Inflammatory macrophage (primary cell): ENCODE data around the gene LCA5L.
"Not testable (repeated sequence)": the region's sequence is repeated elsewhere in the genome, so short reads cannot be mapped to it uniquely, and the experiment has no call there.

Experiments
- DNase-seq, 2 donors: peaks; one replicate each; pipeline ENCODE4 v3.0.0-alpha.2; 2020 to 2022

Gene LCA5L

DNA sequence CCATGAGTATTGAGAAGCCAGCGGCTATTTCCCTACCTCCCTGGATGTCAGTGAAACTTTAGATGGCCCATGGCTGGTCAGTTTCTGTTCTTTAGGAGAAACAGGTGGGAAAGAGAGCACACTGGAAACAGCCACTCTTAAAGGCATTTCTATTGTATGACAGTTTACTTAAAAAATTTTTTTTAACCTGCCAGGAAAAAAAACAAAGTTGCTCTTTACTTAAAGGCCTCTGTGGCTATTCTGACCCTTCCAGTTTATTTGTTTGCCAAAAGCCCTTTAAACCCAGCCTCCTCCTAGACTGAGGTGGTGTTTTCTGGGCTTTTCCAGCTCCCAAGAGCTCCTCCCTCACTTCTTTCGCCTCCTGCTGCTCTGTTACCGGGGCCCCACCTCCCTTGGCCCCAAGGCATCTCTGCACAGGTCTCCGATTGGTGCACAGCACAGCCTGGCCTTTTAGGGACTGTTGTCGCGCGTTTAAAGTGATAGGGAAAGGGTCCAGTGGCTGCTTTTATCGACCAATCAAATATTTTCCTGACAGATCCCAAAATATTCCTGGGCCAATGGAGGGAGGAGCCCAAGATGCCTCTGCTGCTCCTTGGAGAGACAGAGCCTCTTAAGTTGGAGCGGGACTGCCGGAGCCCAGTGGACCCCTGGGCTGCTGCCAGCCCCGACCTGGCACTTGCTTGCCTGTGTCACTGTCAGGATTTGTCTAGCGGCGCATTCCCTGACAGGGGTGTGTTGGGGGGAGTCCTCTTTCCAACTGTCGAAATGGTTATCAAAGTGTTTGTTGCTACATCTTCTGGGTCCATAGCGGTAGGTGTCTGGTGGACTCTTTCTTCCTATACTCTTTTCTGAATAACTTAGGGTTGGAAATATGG, 6.0 kb upstream of the LCA5L start, which contains the start of gene SH3BGR:
Gene SH3BGR, plus strand, starts transcription at position 639 of the 875 bp plus-strand sequence. Its CDS starts 127 bp downstream, at position 766.
- DNase-seq = no peak

DNA sequence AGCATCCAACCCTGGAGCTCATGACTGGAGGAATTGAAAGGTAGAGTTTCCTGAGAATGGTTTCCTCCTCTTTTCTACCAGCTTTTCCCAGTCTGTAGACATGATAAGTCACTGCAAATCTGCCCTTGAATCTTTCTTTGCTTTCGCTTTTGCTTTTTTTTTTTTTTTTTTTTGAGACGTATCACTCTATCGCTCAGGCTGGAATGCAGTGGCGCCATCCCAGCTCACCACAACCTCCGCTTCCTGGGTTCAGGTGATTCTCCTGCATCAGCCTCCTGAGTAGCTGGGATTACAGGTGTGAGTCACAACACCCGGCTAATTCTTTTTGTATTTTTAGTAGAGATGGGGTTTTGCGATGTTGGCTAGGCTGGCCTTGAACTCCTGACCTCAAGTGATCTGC, 1.7 kb upstream of the LCA5L start:
- DNase-seq = no peak

DNA sequence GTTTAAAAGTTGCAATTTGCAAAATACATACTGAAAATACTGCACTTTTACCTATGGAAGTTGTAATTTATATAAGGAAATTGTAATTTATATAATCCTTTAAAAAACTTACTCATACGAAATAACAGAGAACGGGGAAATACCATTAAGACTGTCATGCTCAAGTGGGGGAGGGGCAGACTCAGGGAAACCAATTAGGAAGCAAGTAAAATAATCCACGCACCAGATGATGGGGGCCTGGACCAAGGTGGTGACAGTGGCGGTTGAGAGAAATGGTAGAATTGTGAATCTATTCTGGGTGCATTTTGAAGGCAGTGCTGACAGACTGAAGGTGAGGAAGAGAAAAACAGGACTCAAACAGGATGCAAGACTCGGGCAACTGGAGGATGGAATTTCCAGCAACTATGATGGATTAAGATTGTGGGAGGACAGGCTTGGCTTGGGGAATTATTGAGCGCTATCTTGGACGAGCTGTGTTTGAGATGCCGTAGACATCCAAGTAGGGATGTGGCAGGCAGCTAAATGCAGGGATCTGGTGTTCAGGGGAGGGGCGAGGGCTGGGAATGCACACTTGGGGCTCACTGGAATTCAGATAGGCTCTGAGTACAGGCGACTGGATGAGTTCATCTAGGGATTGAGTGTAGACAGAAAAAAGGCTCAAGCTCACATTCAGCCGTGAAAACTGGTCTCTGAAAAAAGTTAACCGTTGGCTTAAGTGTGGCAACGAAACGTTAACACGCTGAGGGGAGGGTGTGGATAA, 977 bp downstream of the LCA5L start:
- DNase-seq = no peak

DNA sequence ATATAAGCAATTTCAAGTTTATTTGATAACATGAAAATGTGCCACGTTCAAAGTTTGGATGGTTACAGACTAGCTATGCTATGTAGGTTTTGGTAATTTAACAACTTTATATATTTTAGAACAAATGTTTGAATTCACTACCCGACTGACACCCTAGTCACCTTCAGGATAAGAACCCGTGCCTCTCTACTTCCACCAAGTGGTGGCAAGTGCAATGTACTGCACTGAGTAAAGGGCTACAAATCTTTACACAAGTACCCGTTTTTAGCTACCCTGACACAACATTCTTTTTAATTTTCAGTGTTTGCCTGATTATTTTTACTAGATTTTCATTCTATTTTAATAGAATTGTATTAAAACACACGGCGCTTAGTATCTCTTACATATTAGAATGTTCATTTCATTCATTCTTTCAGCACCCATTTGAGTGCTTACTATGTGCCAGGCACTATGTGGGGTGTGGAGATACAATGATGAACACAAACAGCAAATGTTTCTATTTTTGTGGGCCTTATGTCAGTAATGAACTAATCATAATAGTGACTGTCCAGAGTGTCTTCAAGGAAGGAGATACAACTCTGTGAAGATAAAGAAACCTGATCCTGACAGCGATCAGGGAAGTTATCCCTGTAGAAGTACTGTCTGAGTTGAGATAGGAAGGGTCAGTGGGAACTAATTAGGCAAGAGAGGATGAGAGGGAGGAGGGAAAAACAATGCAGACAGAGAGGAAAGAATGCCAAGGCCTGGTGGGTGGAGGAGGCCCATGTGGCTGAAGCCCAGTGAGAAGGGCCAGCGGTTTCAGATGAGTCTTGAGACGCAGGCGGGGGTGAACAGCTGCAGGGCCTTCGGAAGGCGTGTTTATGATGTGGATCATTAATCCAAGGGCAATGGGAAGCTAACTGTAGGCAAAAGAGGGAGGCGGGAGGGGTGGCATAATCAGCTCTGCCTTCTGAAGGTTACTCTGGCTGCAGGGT, 3.8 kb downstream of the LCA5L start:
- DNase-seq = peak; percentile 50

DNA sequence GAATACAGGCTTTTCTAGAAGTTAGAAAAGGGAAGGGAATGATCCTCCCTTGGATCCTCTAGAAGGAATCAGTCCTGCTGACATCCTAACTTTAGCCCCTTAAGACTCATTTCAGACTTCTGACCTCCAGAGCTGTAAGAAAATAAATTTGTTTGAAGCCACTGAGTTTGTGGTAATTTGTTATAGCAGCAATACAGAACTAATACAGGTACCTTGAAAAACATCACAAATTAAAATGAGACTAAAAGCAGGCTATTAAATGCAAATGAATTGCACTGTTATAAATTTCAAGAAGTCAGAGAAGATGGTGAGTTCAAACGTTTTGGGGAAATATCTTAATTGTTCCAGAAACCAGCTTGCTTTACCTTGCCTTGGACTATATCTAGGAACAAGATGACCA, 6.3 kb downstream of the LCA5L start:
- no peak for DNase-seq

DNA sequence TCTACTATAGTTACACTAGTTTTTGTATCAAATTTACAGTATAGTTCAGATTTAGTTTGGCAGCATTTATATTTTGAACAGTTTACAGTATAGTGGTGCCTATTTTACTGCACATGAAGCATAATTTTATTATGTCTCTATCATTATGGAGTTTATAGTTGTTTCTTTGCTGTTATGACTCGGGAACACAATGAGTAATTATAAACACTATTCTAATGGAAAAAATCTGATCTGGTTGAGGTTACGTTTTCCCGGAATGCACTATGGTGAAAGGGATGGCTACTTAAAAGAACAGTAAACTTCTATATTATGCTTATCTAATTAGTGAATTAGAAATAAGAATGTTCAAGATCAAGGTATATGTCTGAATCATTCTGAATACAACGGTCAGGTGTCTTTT, 10.6 kb downstream of the LCA5L start:
- DNase-seq = no peak

DNA sequence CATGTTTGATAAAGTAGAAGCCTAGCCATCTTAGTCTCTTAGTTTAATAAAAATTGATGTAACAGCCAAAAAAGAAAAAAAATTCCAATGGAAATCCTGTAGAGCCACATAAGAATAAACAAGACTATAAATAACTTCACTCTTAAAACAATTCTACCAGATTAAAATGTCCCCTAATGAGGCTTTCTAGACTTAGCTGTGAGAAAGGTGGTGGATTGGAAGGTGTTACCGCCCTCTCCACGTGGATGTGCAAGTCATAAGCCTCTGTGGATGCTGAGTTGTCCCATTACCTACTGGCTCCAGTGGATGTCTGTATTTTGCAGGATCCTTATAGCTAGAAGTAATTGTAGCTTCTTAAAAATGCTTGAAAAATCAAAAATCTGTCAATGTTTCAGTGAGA, 14.6 kb downstream of the LCA5L start:
- no peak for DNase-seq

DNA sequence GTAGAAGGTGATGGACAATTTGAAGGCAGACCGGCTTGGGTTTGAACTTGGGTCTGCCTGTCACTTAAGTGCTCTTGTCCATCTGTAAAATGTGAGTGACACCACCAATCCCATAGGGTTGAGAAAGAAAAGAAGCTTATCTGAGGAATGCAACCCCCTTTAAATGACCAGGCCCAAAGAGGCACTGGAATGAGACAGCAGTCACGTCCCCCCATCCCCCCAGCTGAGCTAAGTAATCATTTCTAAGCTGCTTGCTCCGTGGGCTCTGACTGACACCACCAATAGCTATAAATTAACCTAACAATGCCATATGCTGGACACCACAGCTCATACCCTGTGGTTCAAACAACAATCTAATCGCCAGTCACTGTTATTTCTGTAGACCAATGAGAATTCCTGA, 15.1 kb downstream of the LCA5L start:
- no peak for DNase-seq

DNA sequence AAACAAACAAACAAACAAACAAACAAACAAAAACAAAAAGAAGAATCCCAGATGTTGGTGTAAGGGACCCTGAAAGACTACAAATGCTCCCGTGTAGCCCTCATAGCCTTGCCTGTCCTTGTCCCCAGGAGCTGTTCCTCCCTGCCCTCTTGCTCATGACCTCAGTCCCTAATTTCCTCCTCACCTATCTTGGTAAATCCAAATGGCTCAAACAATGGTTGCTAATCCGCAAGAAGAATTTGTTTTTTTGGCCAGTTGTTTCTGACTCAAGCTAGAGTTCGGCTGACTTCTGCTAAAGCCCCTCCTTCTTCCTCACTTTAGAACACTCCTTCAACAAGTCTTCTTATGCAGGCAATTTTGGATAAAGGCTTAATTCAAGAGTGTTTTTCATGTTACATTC, 15.6 kb downstream of the LCA5L start:
- no peak for DNase-seq

DNA sequence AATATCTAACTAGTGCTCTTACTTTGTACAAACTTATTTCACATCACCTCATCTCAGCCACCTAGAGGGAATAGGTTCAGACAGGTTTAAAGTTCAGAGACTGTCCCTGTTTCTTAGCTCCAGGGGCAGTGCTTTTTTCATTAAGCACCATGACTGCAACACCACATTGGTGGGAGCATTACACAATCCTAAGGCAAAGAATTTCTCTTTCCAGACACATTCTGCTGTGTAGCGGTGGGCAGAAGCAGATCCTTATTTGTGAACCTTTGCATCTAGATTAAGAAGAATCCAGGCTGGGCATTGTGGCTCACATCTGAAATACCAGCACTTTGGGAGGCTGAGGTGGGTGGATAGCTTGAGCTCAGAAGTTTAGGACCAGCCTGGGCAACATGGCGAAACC, 16.1 kb downstream of the LCA5L start:
- DNase-seq = no peak

DNA sequence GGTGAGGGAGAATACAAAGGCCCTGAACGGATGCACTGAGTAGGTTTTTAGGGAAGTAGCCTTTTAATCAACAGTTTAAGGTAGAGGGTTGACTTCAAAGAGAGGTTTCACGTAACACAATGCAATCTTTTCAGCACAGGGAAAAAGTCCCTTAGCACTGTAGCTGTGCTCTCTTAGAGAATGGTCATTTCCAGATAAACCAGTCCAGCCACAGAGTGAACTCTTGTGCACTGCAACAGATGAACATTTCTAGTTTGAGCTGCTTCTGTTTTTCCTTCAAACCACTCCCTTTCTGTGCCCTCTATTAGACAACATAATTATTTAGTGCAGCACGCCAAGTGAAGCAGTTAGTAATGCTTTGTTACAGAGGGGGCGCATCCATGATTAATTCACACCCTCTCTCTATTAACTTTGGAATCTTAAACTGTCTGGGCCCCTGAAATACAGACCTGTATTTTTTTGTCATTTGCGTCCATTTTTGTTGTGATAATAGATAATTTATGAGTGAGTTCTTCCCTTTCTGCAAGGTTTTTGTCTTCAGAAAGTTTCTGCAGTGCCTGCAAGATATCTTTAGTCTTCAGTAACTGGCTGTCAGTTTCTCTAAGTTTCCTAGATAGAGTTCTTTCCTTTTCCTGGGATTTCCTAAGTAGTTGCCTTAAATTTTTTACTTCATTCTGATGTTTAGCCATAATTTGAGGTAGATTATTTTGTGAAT, 22.9 kb downstream of the LCA5L start:
- no peak for DNase-seq

DNA sequence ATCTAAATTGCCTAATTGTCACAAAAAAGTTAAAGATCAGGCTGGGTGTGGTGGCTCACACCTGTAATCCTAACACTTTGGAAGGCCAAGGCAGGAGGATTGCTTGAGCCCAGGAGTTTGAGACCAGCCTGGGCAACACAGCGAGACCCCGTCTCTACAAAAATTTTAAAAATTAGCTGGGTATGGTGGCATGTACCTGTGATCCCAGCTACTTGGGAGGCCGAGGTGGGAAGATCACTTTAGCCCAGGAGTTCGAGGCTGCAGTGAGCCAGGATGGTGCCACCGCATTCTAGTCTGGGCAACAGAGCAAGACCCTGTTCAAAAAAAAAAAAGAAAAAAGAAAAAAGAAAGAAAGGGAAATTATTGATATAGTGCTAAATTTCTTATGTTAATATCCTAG, 26.4 kb downstream of the LCA5L start:
- DNase-seq = not testable (repeated sequence)

DNA sequence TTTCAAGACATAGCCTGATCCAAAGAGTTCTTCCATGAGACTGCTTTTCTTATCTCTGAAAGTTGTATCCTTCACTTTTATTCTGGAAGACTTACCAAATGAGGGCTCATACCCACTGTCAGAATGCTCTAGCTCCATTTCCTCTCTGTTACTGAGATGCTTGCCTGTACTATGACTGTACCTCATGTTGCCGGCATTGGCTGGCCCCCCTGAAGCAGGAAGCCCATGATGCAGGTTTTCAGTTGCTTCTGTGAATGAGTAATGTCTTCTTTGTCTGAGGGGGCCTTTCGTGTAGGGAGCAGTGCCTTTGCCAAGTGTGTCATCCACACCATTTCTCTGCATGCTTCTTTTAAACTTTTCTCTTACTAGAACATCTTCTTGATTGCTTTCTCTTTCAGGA, 39.5 kb downstream of the LCA5L start:
- no peak for DNase-seq

DNA sequence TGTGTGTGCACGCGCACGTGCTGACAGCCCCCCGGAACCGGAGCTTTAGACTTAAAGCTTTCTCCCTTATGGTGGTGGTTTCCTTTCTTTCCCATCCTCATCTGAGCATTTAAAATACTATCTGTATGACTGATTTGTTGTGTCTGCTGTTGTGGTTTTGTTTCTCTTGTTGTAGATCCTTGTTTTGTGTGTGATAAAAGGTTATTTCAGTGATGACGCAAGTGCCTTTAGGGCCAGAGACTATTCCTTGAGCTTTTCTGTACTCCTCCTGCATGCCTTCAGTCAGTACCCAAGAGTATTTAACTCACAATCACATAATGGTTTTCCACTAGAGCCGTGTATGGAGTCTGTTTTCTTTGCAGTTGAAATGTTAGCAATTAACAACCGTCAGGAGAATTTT, 45.4 kb downstream of the LCA5L start:
- DNase-seq = no peak

DNA sequence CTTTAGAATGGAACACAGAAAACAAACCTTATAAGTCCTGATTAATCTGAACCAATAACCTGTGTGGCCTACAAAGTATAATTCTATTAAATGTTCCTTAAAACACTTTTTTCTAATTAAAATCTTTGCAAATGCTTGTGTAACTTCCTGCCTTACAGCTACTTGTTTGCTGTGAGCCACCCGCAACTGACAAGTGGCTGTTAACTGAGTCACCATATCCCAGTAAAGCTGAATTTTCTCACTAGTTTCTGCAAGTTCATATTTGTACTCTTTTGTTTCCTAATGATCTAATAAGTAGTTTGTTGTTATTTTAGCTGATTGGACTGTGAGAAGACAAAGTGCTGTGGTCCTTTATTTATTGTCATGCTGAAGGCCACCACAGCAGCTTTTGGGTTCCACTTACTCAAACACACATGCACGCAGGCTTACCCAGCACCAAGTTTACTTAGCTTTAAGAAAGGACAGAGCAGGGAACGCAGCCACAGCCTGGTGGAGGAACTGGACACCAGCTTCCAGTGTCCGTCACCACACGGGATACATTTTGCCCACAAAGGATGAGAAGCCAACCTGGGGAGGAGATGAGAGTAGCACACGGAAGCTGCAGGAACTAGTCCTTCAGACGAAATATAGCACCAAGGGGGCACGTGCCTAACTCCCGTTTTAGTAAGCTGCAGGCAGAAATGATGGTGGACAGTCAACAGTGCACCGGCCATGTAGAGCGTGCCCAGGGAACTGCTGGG, 47.8 kb downstream of the LCA5L start:
- peak; percentile 50 to 64 for DNase-seq

DNA sequence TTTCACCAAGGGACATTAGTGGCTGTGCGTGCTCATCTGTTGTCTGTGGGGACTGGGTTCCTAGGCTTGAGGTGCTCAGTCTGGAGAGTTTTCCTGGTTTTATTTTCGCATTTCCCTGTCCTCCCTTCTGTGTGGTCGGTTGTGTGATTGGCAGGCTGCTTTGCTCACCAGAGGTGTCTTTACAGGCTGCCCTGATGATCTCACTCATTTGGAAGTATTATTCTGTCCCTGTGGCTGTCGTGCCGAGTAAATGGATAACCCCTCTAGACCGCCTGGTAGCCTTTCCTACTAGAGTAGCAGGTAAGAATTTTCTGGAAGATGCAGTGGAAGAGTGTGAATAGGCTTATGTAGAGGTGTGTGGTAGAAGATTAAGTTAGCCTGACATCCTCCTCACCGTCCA, 52.6 kb downstream of the LCA5L start:
- no peak for DNase-seq

DNA sequence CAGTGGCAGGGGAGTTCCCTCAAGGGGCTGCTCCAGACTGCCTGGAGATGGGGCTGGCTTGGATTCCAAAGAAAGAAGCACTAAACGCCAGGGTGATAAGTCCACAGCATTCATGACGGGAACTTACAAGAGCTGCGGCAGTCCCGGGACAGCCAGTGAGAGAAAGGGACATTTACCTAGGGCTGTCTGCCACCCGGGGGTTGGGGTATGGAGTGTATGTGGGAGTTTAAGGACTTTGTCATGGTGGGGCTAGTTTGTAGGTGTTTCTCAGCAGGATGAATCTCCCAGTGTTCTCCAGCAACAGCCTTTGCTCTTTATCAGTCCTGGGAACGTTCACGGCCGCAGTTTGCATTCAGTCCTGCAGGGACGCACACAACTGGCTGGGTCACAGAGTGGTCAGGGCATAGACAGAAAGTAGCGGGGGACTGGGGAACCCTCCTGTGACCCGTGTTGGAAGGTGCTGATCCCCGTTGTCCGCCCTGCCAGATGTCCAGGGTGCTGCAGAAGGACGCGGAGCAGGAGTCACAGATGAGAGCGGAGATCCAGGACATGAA, 55.3 kb downstream of the LCA5L start:
- DNase-seq = no peak

DNA sequence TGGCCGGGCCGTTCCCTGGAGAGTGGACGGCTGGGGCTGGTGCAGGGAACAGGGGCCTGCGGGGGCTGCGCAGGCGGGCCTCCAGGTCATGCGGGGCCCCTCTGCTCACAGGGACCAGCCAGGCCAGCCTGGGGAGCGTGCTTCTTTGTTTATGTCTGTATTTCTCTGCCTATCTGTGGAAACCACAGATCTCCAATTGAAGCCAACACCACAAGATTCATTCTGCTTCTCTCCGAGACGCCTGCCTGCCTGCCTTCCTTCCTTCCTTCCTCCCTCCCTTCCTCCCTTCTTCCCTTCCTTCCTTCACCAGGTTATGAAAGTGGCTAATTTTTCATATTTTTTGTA, 56.8 kb downstream of the LCA5L start:
- DNase-seq = no peak

DNA sequence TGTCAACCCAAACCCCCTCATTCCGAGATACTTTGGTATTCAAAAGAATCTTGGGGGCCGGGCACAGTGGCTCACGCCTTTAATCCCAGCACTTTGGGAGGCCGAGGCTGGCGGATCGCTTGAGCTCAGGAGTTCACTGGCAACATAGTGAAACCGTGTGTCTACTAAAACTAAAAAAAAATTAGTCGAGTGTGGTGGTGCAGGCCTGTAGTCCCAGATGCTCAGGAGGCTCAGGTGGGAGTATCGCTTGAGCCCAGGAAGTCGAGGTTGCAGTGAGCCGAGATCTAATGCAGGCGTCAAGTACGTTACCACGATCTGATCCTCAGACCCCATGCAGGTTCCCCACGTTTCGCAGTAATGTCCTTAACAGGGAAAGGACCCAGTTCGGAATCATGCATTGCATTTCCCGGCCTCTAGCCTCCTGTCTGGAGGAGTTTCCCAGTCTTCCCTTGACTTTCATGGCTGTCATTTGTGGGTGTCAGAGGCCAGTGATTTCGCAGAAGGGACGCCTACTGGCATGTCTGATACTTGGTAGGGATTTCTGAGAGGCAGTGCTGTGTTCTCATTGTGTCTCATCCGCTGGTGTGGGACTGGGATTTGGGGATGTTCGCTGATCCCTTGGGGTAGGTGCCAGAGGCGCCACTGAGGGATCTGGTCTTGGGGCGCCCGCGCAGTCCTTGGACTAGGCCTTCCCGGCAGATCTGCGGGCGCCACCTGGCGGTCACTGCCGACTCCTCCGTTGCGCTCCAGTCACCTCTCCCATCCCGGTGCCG, 57.4 kb downstream of the LCA5L start:
- peak; percentile 87 to 89 for DNase-seq

DNA sequence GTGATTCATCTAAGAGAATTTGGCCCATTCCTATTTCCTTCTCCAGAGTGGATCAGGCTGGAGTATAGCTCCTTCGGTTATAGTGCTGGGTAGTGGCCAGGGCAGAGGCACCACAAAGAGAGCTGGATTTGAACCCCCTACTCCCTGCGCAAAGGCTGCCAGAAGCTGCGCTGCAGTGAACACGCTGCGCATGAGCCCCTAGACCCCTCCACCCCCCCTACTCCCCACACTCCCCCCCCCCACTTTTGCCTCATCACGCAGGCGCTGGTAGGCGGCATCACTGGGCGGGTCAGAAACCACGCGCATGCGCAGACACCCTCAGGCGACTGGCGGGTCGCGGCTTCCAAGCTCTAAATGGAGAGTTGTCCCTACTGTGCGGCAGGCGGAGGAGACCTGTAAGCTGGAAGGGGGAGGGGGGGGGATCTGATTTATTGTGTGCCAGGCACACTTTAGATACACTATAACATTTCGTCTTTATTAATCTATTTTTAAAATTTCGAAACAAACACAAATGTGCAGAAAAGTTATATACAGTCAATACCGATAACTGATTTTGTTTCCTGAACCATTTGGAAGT, 58.0 kb downstream of the LCA5L start:
- peak; percentile 87 to 90 for DNase-seq
